Esophagus (tissue), 2 donors: ENCODE data around the gene ANLN. TPM values are rescaled to one million over a fixed set of nuclear protein-coding genes. Genes with fewer than 3 reads are reported as not detected.

ENCODE experiments used
- H3K27ac ChIP-seq, 2 donors: one replicate each; pipeline ENCODE4 v1.5.1; 2013; ENCODE audit warnings: low read depth in 2 of 2, mild to moderate bottlenecking in 2 of 2, inconsistent platforms in 1 of 2, low read length in 1 of 2, moderate library complexity in 1 of 2
- H3K27me3 ChIP-seq, 2 donors: one replicate each; pipeline ENCODE4 v1.6.1; 2013; ENCODE audit warnings: low read length in 2 of 2, control low read depth in 1 of 2, mild to moderate bottlenecking in 1 of 2; ENCODE audit not compliant: insufficient read depth in 2 of 2, control insufficient read depth in 1 of 2
- H3K36me3 ChIP-seq, 2 donors: one replicate each; pipeline ENCODE4 v1.6.1; 2013; ENCODE audit warnings: low read length in 1 of 2; ENCODE audit not compliant: control insufficient read depth in 2 of 2, insufficient read depth in 2 of 2
- H3K4me1 ChIP-seq, 2 donors: one replicate each; pipeline ENCODE4 v1.6.1; 2013; ENCODE audit warnings: low read length in 1 of 2; ENCODE audit not compliant: control insufficient read depth in 2 of 2, insufficient read depth in 2 of 2
- H3K4me3 ChIP-seq, 2 donors: one replicate each; pipeline ENCODE4 v1.5.1; 2013; ENCODE audit warnings: low read length in 2 of 2, mild to moderate bottlenecking in 2 of 2, low read depth in 1 of 2, moderate library complexity in 1 of 2
- H3K9me3 ChIP-seq, 2 donors: one replicate each; pipeline ENCODE4 v1.6.1; 2013; ENCODE audit warnings: mild to moderate bottlenecking in 2 of 2, low read depth in 1 of 2, low read length in 1 of 2, moderate library complexity in 1 of 2; ENCODE audit not compliant: control insufficient read depth in 2 of 2, insufficient read depth in 1 of 2
- WGBS, 2 donors: extraction: QIAGEN DNeasy Blood & Tissue Kit; methylation state at CpG; one replicate each; pipeline ENCODE4 v1.1.7; 2013; 5-methylcytosine and 5-hydroxymethylcytosine counted together
- polyA plus RNA-seq, 2 donors: library from polyadenylated mRNA; stranded (reverse); fragments of 200-250 nt; gene quantifications; one replicate each; pipeline ENCODE4 v1.2.3, GENCODE V29; 2013
- donor health status: healthy with polysubstance abuse.
- donor health status: Bipolar disorder and iron deficiency.

The ANLN gene
- polyA plus RNA-seq, 2 donors, result 11.2 to 16.0 TPM

- Histone ChIP-seq H3K27me3 (no peaks in the 10 kb centered on the region), H3K27ac (peak overlapping the region; percentile 75 to 92), H3K36me3 (no peaks in the 10 kb centered on the region), H3K4me3 (peak overlapping the region; percentile 70 to 85), H3K9me3 (peaks cover 0 to under 1% of the 10 kb centered on the region in 2 donors), H3K4me1 (peaks cover 0 to 2% of the 10 kb centered on the region in 2 donors)
- WGBS, 2 donors, result 2% methylated on average over 26 of the region's 26 CpGs
Observed at GRCh38 chr7:36390199-36391090, 783 bp downstream of the ANLN start.

GRCh38 chr7:36391436-36392198 lies 2.0 kb downstream of the ANLN start:
- Histone ChIP-seq H3K4me3 (peak overlapping the region in 1 of 2 donors; percentile 85), H3K4me1 (peaks cover 0 to 2% of the 10 kb centered on the region in 2 donors), H3K27me3 (no peaks in the 10 kb centered on the region), H3K9me3 (peaks cover 0 to 2% of the 10 kb centered on the region in 2 donors), H3K36me3 (no peaks in the 10 kb centered on the region), H3K27ac (peak overlapping the region in 1 of 2 donors; percentile 31)
- WGBS, 2 donors, result 29 to 38% methylated on average over 10 of the region's 10 CpGs

- H3K9me3 ChIP-seq, result peaks cover 0 to 2% of the 10 kb centered on the region in 2 donors
- no peaks in the 10 kb centered on the region for H3K27me3 ChIP-seq
- no peaks in the 10 kb centered on the region for H3K36me3 ChIP-seq
- H3K4me3 ChIP-seq, result no peak overlapping the region
- 75 to 83% methylated on average over 1 of the region's 1 CpG for WGBS, 2 donors
- H3K27ac ChIP-seq, result no peak overlapping the region
- peaks cover 0 to 1% of the 10 kb centered on the region in 2 donors for H3K4me1 ChIP-seq
Observed at GRCh38 chr7:36393826-36394225, 4.2 kb downstream of the ANLN start.

- no peaks in the 10 kb centered on the region for H3K27me3 ChIP-seq
- no peaks in the 10 kb centered on the region for H3K4me1 ChIP-seq
- 99 to 100% methylated on average over 1 of the region's 1 CpG for WGBS, 2 donors
- H3K36me3 ChIP-seq, result no peaks in the 10 kb centered on the region
- H3K27ac ChIP-seq, result no peak overlapping the region
- H3K9me3 ChIP-seq, result peaks cover 0 to 2% of the 10 kb centered on the region in 2 donors
- no peak overlapping the region for H3K4me3 ChIP-seq
Observed at GRCh38 chr7:36395171-36395894, 5.7 kb downstream of the ANLN start.

GRCh38 chr7:36396150-36396549 lies 6.5 kb downstream of the ANLN start:
- Histone ChIP-seq H3K4me1 (no peaks in the 10 kb centered on the region), H3K9me3 (peaks cover 0 to 2% of the 10 kb centered on the region in 2 donors), H3K4me3 (no peak overlapping the region), H3K36me3 (no peaks in the 10 kb centered on the region), H3K27me3 (no peaks in the 10 kb centered on the region), H3K27ac (no peak overlapping the region)
- 92 to 93% methylated on average over 4 of the region's 4 CpGs for WGBS, 2 donors

GRCh38 chr7:36400036-36400435 lies 10.4 kb downstream of the ANLN start:
- 73 to 80% methylated on average over 3 of the region's 3 CpGs for WGBS, 2 donors
- Histone ChIP-seq H3K4me3 (no peak overlapping the region), H3K4me1 (no peaks in the 10 kb centered on the region)

GRCh38 chr7:36400606-36401005 lies 10.9 kb downstream of the ANLN start:
- H3K27me3 ChIP-seq, result no peaks in the 10 kb centered on the region
- peaks cover 0 to under 1% of the 10 kb centered on the region in 2 donors for H3K9me3 ChIP-seq
- H3K4me1 ChIP-seq, result no peaks in the 10 kb centered on the region
- peaks cover 0 to 2% of the 10 kb centered on the region in 2 donors for H3K36me3 ChIP-seq
- no peak overlapping the region for H3K4me3 ChIP-seq
- no peak overlapping the region for H3K27ac ChIP-seq
- 97 to 99% methylated on average over 3 of the region's 3 CpGs for WGBS, 2 donors

More at GRCh38 chr7:36400036-36400435, 10.4 kb downstream of the ANLN start:
- Histone ChIP-seq H3K27ac (no peak overlapping the region), H3K27me3 (no peaks in the 10 kb centered on the region), H3K9me3 (peaks cover 0 to 2% of the 10 kb centered on the region in 2 donors), H3K36me3 (peaks cover 0 to 2% of the 10 kb centered on the region in 2 donors)

- Histone ChIP-seq H3K4me1 (no peaks in the 10 kb centered on the region), H3K27me3 (no peaks in the 10 kb centered on the region), H3K4me3 (no peak overlapping the region), H3K27ac (no peak overlapping the region), H3K36me3 (peaks cover 0 to 2% of the 10 kb centered on the region in 2 donors), H3K9me3 (no peaks in the 10 kb centered on the region)
- 97 to 98% methylated on average over 7 of the region's 7 CpGs for WGBS, 2 donors
Observed at GRCh38 chr7:36403452-36403851, 13.8 kb downstream of the ANLN start.
